Measurements from ENCODE around the gene STX3.
"Not testable (repeated sequence)": the region's sequence is repeated elsewhere in the genome, so short reads cannot be mapped to it uniquely, and the experiment has no call there.

The STX3 gene

GRCh38 chr11:59759900-59760299, 4.7 kb downstream of the STX3 start:
- DNase-seq = no peak

DNA sequence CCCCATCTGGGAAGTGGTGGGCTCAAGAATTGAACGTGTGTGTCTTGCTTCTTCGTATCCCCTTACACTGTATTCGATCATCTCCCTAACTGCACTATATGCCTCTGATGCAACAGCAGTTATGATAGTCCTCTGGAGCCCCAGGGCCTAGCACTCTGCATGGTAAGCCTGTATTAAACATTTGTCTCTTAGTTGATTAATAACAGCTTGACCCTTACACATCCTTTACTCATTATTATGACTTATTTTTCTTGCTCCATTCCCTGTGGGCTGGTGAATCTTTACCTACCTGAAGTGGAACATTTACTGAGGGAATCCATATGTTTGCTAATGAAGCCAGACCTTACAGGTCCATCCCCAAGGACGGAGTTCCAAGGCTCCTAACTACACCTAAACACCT, 5.6 kb downstream of the STX3 start:
- no peak for DNase-seq

DNA sequence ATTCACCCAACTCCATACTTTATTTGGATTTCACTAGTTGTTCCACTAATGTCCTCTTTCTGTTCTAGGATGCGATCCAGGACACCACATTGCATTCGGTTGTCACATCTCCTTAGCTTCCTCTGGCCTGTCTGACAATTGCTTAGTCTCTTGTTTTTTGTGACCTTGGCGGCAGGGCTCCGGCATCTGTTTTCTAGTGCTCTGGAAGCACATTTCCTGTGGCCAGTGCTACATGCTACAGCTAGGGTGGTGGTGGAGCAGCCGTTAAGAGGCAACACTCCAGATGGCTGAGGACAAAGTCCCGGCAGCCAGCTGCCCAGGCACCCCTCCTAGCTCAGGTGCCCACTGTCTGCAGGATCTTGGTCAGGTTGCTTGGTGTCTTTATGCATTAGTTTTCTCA, 6.8 kb downstream of the STX3 start:
- no peak for DNase-seq

DNA sequence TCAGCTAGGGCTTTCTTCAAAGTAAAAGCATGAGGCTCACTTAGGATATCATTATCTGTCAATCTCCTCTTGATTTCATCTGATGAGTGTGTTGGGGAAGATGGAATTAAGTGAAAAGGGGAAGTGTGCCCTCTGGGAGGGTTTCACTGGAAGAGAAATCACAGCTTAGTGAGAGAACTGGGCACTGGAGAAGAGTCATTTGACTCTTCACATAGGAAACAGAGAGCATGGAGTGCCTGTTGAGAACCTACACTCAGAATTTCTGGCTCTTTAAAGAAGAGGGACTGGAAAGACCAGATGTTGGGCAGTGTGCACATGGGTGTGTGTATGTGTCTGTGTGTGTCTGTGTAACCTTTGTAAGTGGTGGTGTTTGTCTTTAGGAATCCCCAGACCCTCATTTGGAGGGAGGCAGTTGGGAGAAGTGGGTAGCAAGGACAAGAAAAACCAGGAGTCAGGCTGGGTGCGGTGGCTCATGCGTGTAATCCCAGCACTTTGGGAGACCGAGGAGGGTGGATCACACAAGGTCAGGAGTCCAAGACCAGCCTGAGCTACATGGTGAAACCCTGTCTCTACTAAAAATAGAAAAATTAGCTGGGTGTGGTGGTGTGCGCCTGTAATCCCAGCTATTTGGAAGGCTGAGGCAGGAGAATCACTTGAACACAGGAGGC, 10.0 kb downstream of the STX3 start:
- DNase-seq = no peak

- DNase-seq = no peak
Measured at GRCh38 chr11:59766542-59767224, 11.5 kb downstream of the STX3 start.

DNA sequence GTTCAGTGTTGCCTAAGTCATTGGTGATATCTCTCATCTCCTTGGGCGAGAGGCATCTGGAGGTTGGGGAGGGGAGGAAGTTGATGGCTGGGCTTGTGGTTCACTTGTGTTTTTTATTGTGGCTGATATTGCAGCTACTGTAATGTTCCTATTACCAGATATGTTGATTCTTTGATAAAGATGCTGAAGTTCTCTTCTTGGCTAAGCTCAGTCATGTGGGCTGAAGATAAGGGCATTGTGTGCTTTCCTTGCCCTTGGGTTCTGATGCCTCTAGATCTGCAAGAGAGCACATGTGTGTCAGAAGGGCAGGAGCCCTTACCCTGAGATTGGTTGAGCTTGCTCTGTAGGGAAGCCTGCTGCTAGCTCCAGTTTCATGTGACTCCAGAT, 12.0 kb downstream of the STX3 start:
- DNase-seq = no peak

DNA sequence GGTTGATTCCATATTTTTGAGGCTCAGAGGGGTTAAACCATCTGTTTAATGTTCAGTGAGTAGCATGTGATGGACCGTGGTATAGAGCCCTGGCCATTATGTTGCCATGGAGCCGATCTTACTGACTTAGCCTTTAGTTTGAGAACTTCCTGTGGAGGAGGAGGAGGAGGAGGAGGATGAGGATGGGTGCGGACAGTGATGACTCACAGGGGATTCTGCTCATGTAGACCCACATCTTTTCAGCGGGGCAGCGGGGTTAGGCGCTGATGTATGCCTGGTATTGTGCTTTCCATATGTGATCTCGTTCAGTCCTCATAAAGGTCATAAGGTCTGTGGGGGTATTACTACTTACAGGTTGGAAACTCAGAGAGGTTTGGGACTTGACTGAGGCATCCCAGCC, 13.9 kb downstream of the STX3 start:
- DNase-seq = no peak

DNA sequence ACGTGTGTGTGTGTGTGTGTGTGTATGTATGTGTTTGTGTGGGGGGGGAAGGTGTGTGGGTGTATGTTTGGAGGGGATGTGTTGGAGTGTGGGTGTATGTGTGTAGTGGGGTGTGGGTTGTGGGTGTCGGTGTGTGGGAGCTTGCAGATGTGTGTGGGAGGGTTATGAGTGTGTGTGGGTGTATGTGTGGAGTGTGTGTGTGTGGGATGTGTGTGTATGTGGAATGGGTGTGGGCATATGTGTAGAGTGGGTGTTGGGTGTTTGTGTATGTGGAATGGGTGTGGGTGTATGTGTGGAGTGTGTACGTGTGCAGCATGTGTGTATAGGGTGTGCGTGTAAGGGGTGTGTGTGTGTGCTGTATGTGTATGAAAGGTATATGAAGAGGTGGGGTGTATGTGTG, 14.7 kb downstream of the STX3 start:
- DNase-seq = no peak

DNA sequence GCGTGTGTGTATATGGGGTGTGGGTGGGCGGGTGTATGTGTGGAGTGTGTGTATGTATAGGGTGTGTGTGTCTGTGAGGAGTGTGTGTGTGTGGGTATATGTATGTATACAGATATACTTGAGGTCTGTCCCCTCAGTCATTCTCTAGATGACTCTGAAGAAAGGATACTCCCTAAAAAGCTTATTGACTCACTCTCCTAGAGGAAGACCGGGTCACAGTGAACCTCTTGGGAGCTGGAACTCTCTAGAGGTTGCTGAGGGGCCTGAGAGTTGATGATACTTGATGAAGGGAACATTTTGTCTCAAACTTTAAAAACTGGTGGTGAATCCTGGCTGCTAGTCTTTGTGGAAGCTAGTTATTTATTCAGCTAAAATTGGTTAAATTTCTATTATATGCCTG, 15.1 kb downstream of the STX3 start:
- no peak for DNase-seq

GRCh38 chr11:59770869-59771268, 15.7 kb downstream of the STX3 start:
- DNase-seq = no peak

DNA sequence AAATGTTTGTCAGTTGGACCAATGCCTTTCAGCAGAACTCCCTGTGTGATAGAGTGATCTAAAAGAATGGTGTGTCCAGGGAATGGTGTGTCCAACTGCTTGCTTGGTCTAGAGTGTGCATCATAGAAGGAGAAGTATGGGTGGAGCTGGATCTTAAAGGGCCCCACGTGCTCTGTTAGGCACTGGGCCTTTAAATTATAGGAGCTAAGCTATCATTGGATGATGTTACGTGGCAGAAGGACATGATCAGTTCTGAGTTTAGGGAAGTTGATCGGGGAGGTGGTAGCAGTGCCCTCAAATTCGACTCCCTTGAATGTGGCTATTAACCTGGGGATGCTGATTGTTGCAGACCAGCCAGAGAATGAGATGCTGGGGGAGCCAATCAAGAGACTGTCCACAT, 16.4 kb downstream of the STX3 start:
- no peak for DNase-seq

GRCh38 chr11:59773083-59773440, 17.9 kb downstream of the STX3 start:
- no peak for DNase-seq

DNA sequence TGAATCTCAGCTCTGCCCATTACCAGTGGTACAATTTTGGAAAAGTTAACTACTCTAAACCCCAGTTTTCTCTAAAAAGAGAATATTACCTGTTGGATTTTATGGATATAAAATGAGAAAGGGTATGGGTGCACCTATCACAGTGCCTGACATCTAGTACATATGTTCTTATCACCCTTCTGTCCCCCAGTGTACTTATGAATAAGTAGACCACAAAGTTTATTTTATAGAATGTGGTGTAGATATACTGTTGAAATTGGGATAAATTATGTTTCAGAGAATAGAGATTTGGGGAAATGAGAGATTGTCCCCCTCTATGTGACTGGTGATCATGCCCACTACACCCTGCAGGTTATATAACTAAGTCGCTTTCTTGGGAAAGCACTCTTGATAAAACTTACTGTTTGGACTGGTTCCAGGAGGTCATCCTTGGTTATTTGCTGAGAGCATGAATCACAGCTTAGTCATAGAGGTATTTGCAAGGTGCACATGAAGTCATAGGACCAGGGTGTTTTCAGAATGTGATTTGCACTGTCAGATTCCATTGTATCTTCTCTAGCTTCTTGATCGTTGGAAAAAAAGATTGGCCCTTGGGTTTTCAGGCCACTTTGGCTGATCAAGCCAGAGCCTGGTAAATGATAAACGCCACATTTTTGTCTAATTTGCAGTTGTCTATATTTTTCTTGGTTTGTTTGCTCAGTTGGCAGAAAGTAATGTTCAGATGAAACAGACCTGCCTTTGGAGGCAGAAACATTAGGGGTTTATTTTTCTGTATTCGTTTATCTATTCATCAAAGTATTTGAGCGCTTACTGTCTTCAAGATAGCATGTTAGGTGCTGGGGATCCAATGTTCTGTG, 21.3 kb downstream of the STX3 start:
- no peak for DNase-seq

- DNase-seq = no peak
Measured at GRCh38 chr11:59777104-59777503, 21.9 kb downstream of the STX3 start.

DNA sequence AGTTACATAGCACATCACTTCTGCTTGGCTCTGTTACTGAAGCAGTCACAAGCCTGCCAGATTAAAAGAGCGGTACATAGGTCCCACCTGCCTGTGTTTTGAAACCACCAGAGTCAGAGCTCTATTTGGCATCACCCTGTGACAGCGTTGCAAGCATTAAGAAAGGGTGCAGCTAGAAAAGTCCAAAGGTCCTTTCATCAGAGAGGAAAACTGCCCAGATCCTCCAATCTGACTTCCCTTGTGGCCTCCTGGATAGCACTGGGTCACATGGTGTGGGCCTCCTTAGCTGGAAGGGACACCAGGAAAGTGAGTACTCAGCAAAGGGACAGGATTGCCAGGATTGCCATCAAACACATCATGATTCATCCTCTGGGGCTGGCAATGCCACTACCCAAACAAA, 22.9 kb downstream of the STX3 start:
- peak in 1 of 2 experiments; percentile 27 for DNase-seq

GRCh38 chr11:59779487-59779886, 24.3 kb downstream of the STX3 start:
- no peak for DNase-seq

DNA sequence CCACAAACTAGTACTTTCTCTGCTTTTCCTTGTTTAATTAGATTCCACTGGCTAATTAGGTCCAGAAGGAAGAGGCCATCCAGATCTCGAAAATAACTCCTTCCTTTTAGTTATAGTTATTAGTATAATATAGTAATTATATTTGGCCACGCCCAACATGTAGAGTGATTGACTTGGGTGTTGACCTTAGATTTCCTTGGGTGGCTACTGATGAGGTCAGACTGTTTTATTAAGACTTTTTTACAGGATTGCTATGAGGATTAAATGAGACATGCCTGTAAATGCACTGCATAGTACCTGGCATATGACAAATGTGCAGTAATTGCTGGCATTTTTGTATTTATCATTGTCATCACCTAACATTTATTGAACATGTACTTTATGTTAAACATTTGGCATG, 26.9 kb downstream of the STX3 start:
- DNase-seq = no peak

GRCh38 chr11:59783632-59784090, 28.5 kb downstream of the STX3 start:
- no peak for DNase-seq

DNA sequence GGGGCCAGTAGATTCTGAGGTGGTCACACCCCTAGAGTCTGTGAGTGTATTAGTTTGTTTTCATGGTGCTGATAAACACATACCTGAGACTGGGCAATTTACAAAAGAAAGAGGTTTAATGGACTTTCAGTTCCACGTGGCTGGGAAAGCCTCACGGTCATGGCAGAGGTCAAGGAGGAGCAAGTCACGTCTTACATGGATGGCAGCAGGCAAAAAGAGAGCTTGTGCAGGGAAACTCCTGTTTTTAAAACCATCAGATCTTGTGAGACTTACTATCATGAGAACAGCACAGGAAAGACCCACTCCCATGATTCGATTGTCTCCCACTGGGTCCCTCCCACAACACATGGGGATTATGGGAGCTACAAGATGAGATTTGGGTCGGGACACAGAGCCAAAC, 29.3 kb downstream of the STX3 start:
- DNase-seq = not testable (repeated sequence)

DNA sequence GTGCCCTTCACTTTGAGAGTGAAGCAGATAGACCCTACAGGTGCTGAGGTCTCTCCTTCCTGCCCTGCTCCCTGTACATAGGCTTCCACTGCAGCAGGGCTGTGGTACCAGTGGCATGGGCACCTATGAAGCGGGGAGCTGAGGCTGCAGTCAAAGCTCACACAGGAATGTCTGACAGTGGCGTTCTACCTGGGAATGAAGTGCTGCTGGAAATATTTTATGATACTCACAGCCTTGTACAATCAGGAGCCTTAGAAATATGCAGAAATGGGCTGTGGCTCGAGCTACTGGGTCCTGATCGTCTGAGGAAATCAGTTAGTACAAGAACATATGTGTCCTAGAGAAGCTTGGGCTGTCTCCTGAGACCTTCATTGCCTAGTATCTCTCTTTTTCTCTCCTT, 30.6 kb downstream of the STX3 start:
- DNase-seq = no peak

DNA sequence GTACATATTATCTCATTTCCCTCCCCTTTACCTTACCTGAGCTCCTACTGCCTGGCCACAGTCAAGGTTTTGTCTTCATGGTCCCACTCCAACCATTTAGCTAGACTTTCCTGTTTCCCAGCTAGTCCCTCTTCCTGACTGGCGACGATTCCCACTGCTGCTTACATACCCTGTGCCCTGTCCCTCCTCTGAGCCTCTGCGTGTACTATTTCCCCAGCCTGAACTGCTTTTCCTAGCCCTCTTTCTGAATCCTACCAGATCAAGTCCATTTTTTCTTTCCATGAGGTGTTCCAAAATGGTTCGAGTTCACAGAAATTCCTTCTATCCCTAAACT, 32.0 kb downstream of the STX3 start:
- DNase-seq = no peak

DNA sequence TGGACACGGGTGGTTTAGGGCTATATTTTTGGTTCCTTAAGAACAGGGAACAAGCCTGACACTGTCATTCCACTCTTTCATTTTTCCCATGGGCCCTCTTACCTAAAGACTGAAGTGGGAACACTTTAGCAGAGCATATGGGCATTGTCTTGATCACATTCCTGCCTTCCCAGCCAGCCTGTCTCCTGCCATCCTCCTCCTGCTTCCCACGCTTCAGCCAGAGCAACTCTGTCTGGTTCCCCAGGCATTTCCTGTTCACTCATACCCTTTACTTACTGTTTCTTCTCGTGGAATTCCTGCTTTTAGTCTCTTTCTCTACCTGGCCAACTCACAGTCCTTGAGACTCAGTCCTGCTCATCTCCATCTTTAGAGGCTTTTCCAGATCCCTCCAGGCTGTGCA, 32.6 kb downstream of the STX3 start:
- no peak for DNase-seq

DNA sequence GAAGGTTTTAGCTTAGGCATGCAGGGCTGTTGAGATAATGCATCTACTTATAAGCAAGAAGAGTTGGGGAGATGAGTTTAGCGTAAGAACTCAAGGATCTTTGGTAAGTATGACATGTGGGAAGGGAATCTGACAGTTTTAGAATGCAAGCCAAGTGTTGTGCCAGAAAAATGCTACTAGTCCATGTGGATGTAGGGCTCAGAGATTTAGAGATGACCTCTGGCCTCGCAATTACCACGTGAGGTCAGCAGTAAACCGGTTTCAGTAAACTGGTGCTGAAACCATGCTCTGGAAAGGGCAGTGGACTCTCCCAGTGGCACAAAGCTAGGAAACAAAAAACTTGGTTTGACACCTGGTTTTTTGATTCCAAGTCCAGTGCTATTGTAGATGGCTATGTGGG, 36.5 kb downstream of the STX3 start:
- no peak for DNase-seq

- DNase-seq = no peak
Measured at GRCh38 chr11:59792507-59792906, 37.3 kb downstream of the STX3 start.

All from NCI-H446 (cell line).